Prostate gland (tissue), 2 donors: Measurements from ENCODE around the gene APOC1. TPM values are rescaled to one million over a fixed set of nuclear protein-coding genes. Genes with fewer than 3 reads are reported as not detected.
A peak's percentile ranks its signal among the peaks of the same experiment; 100 is the strongest.
"Not testable (repeated sequence)": the region's sequence is repeated elsewhere in the genome, so short reads cannot be mapped to it uniquely, and the experiment has no call there.

Experiments
- DNase-seq: peaks from one replicate; pipeline ENCODE4 v3.0.0-alpha.2; 2019; ENCODE audit warnings: low spot score
- H3K27ac ChIP-seq, 2 donors: fragments of 200-600 bp; sonication (generic); 2 replicates each; pipeline ENCODE4 v1.5.1; 2017 to 2019
- H3K27me3 ChIP-seq: fragments of 200-600 bp; sonication (generic); replicated peaks from 2 replicates; pipeline ENCODE4 v1.5.1; 2019; ENCODE audit not compliant: insufficient read depth
- H3K36me3 ChIP-seq, 2 donors: fragments of 200-600 bp; sonication (generic); 1 replicate in 1 of 2; 2 replicates in 1 of 2; pipeline versions ENCODE4 v1.5.1 to v1.8.1; 2017 to 2019
- H3K4me1 ChIP-seq: fragments of 200-600 bp; sonication (generic); replicated peaks from 2 replicates; pipeline ENCODE4 v1.5.1; 2019
- H3K4me3 ChIP-seq, 2 donors: fragments of 200-600 bp; sonication (generic); 2 replicates each; pipeline ENCODE4 v1.5.1; 2017 to 2019
- H3K9me3 ChIP-seq: fragments of 200-600 bp; sonication (generic); 2 replicates; pipeline ENCODE4 v1.5.1; 2017
- CTCF ChIP-seq, 4 experiments: fragments of 200-600 bp in 2 of 4; fragments of 450-650 bp in 2 of 4; sonication (generic) in 2 of 4; IDR thresholded peaks; 1 replicate in 3 of 4; 2 replicates in 1 of 4; pipeline ENCODE4 v1.5.1; 2016 to 2019; ENCODE audit warnings: antibody characterized with exemption in 4 of 4, mild to moderate bottlenecking in 2 of 4, moderate library complexity in 2 of 4
- POLR2A ChIP-seq: fragments of 450-650 bp; IDR thresholded peaks from one replicate; pipeline ENCODE4 v1.6.1; 2016; ENCODE audit warnings: antibody characterized with exemption, mild to moderate bottlenecking
- POLR2AphosphoS5 ChIP-seq: sonication (generic); formaldehyde crosslinking; IDR thresholded peaks from one replicate; pipeline ENCODE4 v1.6.1; 2017; ENCODE audit warnings: antibody characterized with exemption
- WGBS: methylation state at CpG from one replicate; pipeline ENCODE4 v1.1.5; 2018; 5-methylcytosine and 5-hydroxymethylcytosine counted together
- intact Hi-C: fragments of 100-400 bp; cut with DNase I; formaldehyde crosslinking; loops from one replicate; pipeline ENCODE4 v1.14.2; 2022
- total RNA-seq, 2 donors: library from RNA; depleted of rRNA; stranded (reverse); fragments of >200 nt; gene quantifications; one replicate each; pipeline ENCODE4 v1.1.0, GENCODE V29; 2016

APOC1 gene
- total RNA-seq, 2 donors from 2014 or later, result 7.3 to 80.1 TPM

GRCh38 chr19:44876930-44877535, 37.4 kb upstream of the APOC1 start:
- WGBS, result 57% methylated on average over 5 of the region's 5 CpGs
- intact Hi-C loops, result no loop called here
- H3K4me3 ChIP-seq, result no peak overlapping the region
- no peak for DNase-seq
- TF ChIP-seq POLR2A (no peak), POLR2AphosphoS5 (no peak), CTCF (IDR thresholded peaks at IDR 0.05) (no peak)
- no peaks in the 10 kb centered on the region for H3K4me1 ChIP-seq
- H3K27me3 ChIP-seq, result no peaks in the 10 kb centered on the region
- peaks cover 17 to 26% of the 10 kb centered on the region in 2 donors for H3K36me3 ChIP-seq
- no peaks in the 10 kb centered on the region for H3K9me3 ChIP-seq
- no peak overlapping the region for H3K27ac ChIP-seq

- H3K9me3 ChIP-seq, result no peaks in the 10 kb centered on the region
- intact Hi-C loops, result no loop called here
- TF ChIP-seq POLR2A (no peak), CTCF (IDR thresholded peaks at IDR 0.05) (no peak), POLR2AphosphoS5 (no peak)
- no peak for DNase-seq
- peaks cover 14 to 17% of the 10 kb centered on the region in 2 donors for H3K36me3 ChIP-seq
- no peaks in the 10 kb centered on the region for H3K4me1 ChIP-seq
- H3K27me3 ChIP-seq, result no peaks in the 10 kb centered on the region
- H3K27ac ChIP-seq, result peak overlapping the region in 1 of 2 donors; percentile 16
- H3K4me3 ChIP-seq, result no peak overlapping the region
- 58% methylated on average over 26 of the region's 26 CpGs for WGBS
Observed at GRCh38 chr19:44878120-44878865, 36.1 kb upstream of the APOC1 start.

- Histone ChIP-seq H3K9me3 (no peaks in the 10 kb centered on the region), H3K27ac (peak overlapping the region in 1 of 2 donors; percentile 16), H3K27me3 (no peaks in the 10 kb centered on the region), H3K4me1 (no peaks in the 10 kb centered on the region), H3K36me3 (peaks cover 5% of the 10 kb centered on the region in 2 donors), H3K4me3 (no peak overlapping the region)
- intact Hi-C loops, result no loop called here
- DNase-seq, result no peak
- TF ChIP-seq POLR2A (no peak), POLR2AphosphoS5 (no peak), CTCF (IDR thresholded peaks at IDR 0.05) (no peak)
- WGBS, result 83% methylated on average over 18 of the region's 18 CpGs
Observed at GRCh38 chr19:44879309-44880065, 34.9 kb upstream of the APOC1 start.

- intact Hi-C loops, result no loop called here
- H3K9me3 ChIP-seq, result no peaks in the 10 kb centered on the region
Observed at GRCh38 chr19:44882063-44882462, 32.3 kb upstream of the APOC1 start.

GRCh38 chr19:44882619-44883397, 31.6 kb upstream of the APOC1 start:
- H3K27me3 ChIP-seq, H3K4me3 ChIP-seq, H3K36me3 ChIP-seq, DNase-seq, H3K4me1 ChIP-seq, H3K9me3 ChIP-seq, intact Hi-C loops, H3K27ac ChIP-seq: not testable (repeated sequence)
- 91% methylated on average over 19 of the region's 19 CpGs for WGBS

More at GRCh38 chr19:44882063-44882462, 32.3 kb upstream of the APOC1 start:
- no peaks in the 10 kb centered on the region for H3K36me3 ChIP-seq
- no peak overlapping the region for H3K4me3 ChIP-seq
- no peaks in the 10 kb centered on the region for H3K4me1 ChIP-seq
- no peak overlapping the region for H3K27ac ChIP-seq
- DNase-seq, result no peak
- no peaks in the 10 kb centered on the region for H3K27me3 ChIP-seq
- TF ChIP-seq POLR2A, result no peak
- TF ChIP-seq POLR2AphosphoS5, result no peak
- no peak for TF ChIP-seq CTCF (IDR thresholded peaks at IDR 0.05)
- 92% methylated on average over 15 of the region's 15 CpGs for WGBS
